ENCODE measurements around the gene RPL15. TPM values are rescaled to one million over a fixed set of nuclear protein-coding genes. Genes with fewer than 3 reads are reported as not detected.
A peak's percentile ranks its signal among the peaks of the same experiment; 100 is the strongest.

The RPL15 gene
- total RNA-seq, 4 donors from 2014 or later: 1,370 to 1,628 (median 1,557) TPM

DNA sequence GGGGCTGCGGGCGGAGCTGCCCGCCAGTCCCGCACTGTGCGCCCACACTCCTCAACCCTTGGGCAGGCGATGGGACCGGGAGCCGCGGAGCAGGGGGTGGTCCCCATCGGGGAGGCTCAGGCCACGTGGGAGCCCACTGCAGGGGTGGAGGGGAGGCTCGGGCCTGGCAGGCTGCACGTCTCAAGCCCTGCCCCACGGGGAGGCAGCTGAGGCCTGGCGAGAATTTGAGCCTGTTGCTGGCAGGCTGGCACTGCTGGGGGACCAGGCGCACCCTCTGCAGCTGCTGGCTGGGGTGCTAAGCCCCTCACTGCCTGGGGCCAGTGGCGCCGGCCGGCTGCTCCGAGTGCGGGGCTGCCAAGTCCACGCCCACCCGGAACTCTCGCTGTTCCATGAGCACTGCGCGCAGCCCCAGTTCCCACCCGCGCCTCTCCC lies 34.4 kb upstream of the RPL15 start:
- DNase-seq (no peak), ATAC-seq (no peak)
- intact Hi-C loops (cut with DNase I; ENCODE audit: low total_unique reads): no loop called here
- in situ Hi-C loops (cut with MboI; ENCODE audit: low sequenced_read_pairs in 4 of 4): loop anchor here in 2 of 4 donors (25.0 kb wide), 2 partner anchors 355 to 805 kb away; no protein-coding TSS in a partner anchor
- H3K4me1 ChIP-seq: peaks cover 23 to 25% of the 10 kb centered on the region in 2 donors
- no peak for TF ChIP-seq POLR2A (IDR thresholded peaks at IDR 0.05)
- TF ChIP-seq, protein P1, sequence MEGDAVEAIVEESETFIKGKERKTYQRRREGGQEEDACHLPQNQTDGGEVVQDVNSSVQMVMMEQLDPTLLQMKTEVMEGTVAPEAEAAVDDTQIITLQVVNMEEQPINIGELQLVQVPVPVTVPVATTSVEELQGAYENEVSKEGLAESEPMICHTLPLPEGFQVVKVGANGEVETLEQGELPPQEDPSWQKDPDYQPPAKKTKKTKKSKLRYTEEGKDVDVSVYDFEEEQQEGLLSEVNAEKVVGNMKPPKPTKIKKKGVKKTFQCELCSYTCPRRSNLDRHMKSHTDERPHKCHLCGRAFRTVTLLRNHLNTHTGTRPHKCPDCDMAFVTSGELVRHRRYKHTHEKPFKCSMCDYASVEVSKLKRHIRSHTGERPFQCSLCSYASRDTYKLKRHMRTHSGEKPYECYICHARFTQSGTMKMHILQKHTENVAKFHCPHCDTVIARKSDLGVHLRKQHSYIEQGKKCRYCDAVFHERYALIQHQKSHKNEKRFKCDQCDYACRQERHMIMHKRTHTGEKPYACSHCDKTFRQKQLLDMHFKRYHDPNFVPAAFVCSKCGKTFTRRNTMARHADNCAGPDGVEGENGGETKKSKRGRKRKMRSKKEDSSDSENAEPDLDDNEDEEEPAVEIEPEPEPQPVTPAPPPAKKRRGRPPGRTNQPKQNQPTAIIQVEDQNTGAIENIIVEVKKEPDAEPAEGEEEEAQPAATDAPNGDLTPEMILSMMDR (IDR thresholded peaks at IDR 0.05 in 4 of 5, conservative IDR thresholded peaks at IDR 0.05 in 1 of 5): no peak
- no peak overlapping the region for H3K27ac ChIP-seq
- H3K36me3 ChIP-seq: no peaks in the 10 kb centered on the region
- no peaks in the 10 kb centered on the region for H3K9me3 ChIP-seq
- no peak overlapping the region for H3K4me3 ChIP-seq
- H3K27me3 ChIP-seq: no peaks in the 10 kb centered on the region

DNA sequence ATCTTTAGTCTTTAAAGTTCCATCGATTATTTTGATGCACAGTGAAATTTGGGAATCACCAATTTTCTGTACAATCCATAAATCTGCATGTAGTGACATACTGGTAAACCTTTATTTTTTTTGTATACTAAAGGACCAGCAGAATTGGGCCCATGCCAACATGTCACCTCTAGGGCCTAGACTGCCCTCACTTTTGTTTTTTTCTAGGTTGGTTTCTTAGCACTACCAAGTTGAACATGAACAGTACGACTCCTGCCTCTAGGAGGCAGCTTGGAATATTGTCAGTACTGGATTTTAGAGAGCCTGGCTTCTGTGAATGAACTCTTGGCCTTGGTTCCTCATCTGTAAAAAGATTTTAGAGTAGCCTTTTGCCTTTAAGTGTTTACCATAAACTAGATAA lies 32.5 kb upstream of the RPL15 start:
- H3K36me3 ChIP-seq: no peaks in the 10 kb centered on the region
- ATAC-seq (no peak), DNase-seq (no peak)
- TF ChIP-seq, protein P1 (IDR thresholded peaks at IDR 0.05 in 4 of 5, conservative IDR thresholded peaks at IDR 0.05 in 1 of 5): peak in 1 of 5 experiments; percentile 8
- TF ChIP-seq POLR2A (IDR thresholded peaks at IDR 0.05): no peak
- H3K4me1 ChIP-seq: peaks cover 24 to 27% of the 10 kb centered on the region in 2 donors
- in situ Hi-C loops (cut with MboI; ENCODE audit: low sequenced_read_pairs in 4 of 4) (loop anchor here in 2 of 4 donors (25.0 kb wide), 2 partner anchors 353 to 803 kb away; no protein-coding TSS in a partner anchor), intact Hi-C loops (cut with DNase I; ENCODE audit: low total_unique reads) (no loop called here)
- no peak overlapping the region for H3K4me3 ChIP-seq
- H3K27me3 ChIP-seq: no peaks in the 10 kb centered on the region
- no peak overlapping the region for H3K27ac ChIP-seq
- no peaks in the 10 kb centered on the region for H3K9me3 ChIP-seq

DNA sequence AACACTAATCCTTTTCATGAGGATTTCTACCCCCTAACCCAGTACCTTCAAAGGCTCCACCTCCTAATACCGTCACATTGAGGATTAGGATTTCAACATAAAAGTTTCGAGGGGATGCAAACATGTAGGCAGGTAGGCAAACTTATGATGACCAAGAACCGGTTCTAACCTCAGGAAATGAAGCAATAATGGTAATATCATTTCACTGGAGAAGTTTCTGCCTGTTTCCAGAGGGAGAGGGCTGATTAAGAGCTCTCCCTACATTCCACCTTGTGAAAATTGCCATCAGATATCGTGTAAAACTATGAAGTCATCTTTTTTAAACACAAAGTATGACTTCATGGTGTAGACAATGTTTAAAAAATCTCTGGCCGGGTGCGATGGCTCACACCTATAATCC lies 31.7 kb upstream of the RPL15 start:
- no peak for DNase-seq
- intact Hi-C loops (cut with DNase I; ENCODE audit: low total_unique reads) (loop anchor here (5.0 kb wide), 1 partner anchor 797 kb away; no protein-coding TSS in a partner anchor), in situ Hi-C loops (cut with MboI; ENCODE audit: low sequenced_read_pairs in 4 of 4) (loop anchor here in 2 of 4 donors (25.0 kb wide), 2 partner anchors 352 to 802 kb away; no protein-coding TSS in a partner anchor)
- H3K9me3 ChIP-seq: no peaks in the 10 kb centered on the region
- no peak overlapping the region for H3K4me3 ChIP-seq
- H3K4me1 ChIP-seq: peaks cover 27 to 34% of the 10 kb centered on the region in 2 donors
- no peaks in the 10 kb centered on the region for H3K27me3 ChIP-seq
- no peak for ATAC-seq
- TF ChIP-seq, protein P1 (IDR thresholded peaks at IDR 0.05 in 4 of 5, conservative IDR thresholded peaks at IDR 0.05 in 1 of 5): no peak
- no peak for TF ChIP-seq POLR2A (IDR thresholded peaks at IDR 0.05)
- no peaks in the 10 kb centered on the region for H3K36me3 ChIP-seq
- no peak overlapping the region for H3K27ac ChIP-seq

DNA sequence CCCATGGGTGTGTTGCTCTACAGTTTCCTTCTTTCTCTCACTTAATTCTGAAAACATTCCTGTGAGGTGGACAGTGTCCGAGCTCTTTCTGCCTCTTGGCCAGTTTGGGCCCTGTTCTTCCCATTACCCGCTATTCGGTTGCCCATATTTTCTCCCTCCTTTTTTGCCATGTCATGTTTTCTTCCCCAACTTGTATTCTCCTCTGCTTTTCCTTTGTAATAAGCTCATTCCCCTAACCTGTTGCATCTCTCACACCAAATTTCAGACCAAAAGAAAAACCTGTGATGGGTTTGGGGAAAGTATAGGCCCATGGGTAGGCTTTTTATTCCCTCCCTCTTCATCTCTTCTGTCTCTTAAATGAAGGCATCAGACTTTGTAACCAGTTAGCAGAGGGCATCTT lies 30.6 kb upstream of the RPL15 start:
- in situ Hi-C loops (cut with MboI; ENCODE audit: low sequenced_read_pairs in 4 of 4): loop anchor here in 2 of 4 donors (25.0 kb wide), 2 partner anchors 351 to 801 kb away; no protein-coding TSS in a partner anchor
- Histone ChIP-seq H3K4me1 (peaks cover 27 to 32% of the 10 kb centered on the region in 2 donors), H3K4me3 (no peak overlapping the region), H3K36me3 (no peaks in the 10 kb centered on the region), H3K27ac (peak overlapping the region in 3 of 4 donors; percentile 9 to 32 (median 15)), H3K27me3 (no peaks in the 10 kb centered on the region), H3K9me3 (no peaks in the 10 kb centered on the region)
- no peak for DNase-seq
- intact Hi-C loops (cut with DNase I; ENCODE audit: low total_unique reads): loop anchor here (5.0 kb wide), 1 partner anchor 796 kb away; no protein-coding TSS in a partner anchor
- no peak for TF ChIP-seq POLR2A (IDR thresholded peaks at IDR 0.05)
- TF ChIP-seq, protein P1 (IDR thresholded peaks at IDR 0.05 in 4 of 5, conservative IDR thresholded peaks at IDR 0.05 in 1 of 5): no peak
- no peak for ATAC-seq
